Measurements from ENCODE around the gene FNBP1L. TPM values are rescaled to one million over a fixed set of nuclear protein-coding genes. Genes with fewer than 3 reads are reported as not detected.

The FNBP1L gene
- total and polyA plus RNA-seq, 9 of the 15 experiments (the other 6 are each of a cell fraction or from before 2014, with no cell fraction given): 1.4 to 6.9 (median 5.9) TPM

DNA sequence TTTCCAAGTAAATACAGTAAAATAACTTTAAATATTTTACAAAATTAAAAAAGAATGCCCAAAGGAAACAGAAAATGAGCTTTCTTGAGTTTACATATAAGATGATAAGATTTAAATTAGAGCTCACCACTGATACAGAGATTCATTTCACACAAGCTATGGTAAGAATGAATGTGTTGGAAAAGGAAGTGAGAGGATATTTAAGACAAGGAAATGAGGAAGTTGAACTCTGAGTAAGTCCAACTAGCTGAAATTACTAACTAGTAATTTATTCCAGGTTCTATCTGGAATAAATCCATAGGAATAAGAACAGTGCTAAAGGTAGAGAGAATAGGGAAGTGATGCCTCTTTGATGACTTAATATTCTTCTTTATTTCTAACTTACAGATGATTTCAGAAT lies 42.4 kb downstream of the FNBP1L start:
- FAIRE-seq: no peak
- CTCF ChIA-PET (ENCODE audit: low intra/inter-chr PET ratio): interaction anchor here (0.6 kb wide), 1 partner anchor 356 kb away, joined by 3 read pairs; no protein-coding TSS in a partner anchor

More for the DNA sequence above, 42.4 kb downstream of the FNBP1L start:
- DNase-seq (ENCODE audit: extremely low read depth in 1 of 4, low spot score in 3 of 4): no peak
- 0 out of 3 replicates have a peak, but pooled peaks cover 3% of the 10 kb centered on the region for H3K79me2 ChIP-seq (ENCODE audit: control insufficient read depth, insufficient read depth, low read length)
- no peak overlapping the region for H3K4me2 ChIP-seq (ENCODE audit: insufficient read depth, low read length)
- in situ Hi-C loops (cut with MboI) (no loop called here), intact Hi-C loops (cut with micrococcal nuclease) (no loop called here)
- H3K9ac ChIP-seq (ENCODE audit: insufficient read depth in 1 of 2, low read depth in 2 of 2, low read length in 2 of 2): no peak overlapping the region
- no peaks in the 10 kb centered on the region for H3K9me3 ChIP-seq (replicated peaks; ENCODE audit: control insufficient read depth, insufficient read depth, low read depth, low read length)
- H3K27me3 ChIP-seq (ENCODE audit: control insufficient read depth in 2 of 2, insufficient read depth in 2 of 2, low read length in 2 of 2): no peaks in the 10 kb centered on the region
- no peaks in the 10 kb centered on the region for H4K20me1 ChIP-seq (replicated peaks; ENCODE audit: control insufficient read depth, insufficient read depth, low read length)
- H3K4me1 ChIP-seq (replicated peaks in 1 of 2; ENCODE audit: control insufficient read depth in 2 of 2, insufficient read depth in 2 of 2, low read length in 2 of 2): no peaks in the 10 kb centered on the region
- no peak overlapping the region for H2AFZ ChIP-seq (ENCODE audit: low read depth, low read length)
- no peak for ATAC-seq
- POLR2A ChIA-PET: interaction anchor here (1.4 to 2.0 kb wide), 2 partner anchors 8 to 10 kb away, joined by 3 to 7 read pairs; no protein-coding TSS in a partner anchor
- TF ChIP-seq XRCC5 (IDR thresholded peaks at IDR 0.05; ENCODE audit: low read depth, low read length): no peak
- peak; percentile 12; the same call in 1 of the 2 replicates for TF ChIP-seq SPI1 (IDR thresholded peaks at IDR 0.05; ENCODE audit: borderline replicate concordance, low read depth, low read length)
- TF ChIP-seq, protein P1, sequence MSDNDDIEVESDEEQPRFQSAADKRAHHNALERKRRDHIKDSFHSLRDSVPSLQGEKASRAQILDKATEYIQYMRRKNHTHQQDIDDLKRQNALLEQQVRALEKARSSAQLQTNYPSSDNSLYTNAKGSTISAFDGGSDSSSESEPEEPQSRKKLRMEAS (CRISPR knock-in tag; IDR thresholded peaks at IDR 0.05): no peak
- TF ChIP-seq, protein P2, sequence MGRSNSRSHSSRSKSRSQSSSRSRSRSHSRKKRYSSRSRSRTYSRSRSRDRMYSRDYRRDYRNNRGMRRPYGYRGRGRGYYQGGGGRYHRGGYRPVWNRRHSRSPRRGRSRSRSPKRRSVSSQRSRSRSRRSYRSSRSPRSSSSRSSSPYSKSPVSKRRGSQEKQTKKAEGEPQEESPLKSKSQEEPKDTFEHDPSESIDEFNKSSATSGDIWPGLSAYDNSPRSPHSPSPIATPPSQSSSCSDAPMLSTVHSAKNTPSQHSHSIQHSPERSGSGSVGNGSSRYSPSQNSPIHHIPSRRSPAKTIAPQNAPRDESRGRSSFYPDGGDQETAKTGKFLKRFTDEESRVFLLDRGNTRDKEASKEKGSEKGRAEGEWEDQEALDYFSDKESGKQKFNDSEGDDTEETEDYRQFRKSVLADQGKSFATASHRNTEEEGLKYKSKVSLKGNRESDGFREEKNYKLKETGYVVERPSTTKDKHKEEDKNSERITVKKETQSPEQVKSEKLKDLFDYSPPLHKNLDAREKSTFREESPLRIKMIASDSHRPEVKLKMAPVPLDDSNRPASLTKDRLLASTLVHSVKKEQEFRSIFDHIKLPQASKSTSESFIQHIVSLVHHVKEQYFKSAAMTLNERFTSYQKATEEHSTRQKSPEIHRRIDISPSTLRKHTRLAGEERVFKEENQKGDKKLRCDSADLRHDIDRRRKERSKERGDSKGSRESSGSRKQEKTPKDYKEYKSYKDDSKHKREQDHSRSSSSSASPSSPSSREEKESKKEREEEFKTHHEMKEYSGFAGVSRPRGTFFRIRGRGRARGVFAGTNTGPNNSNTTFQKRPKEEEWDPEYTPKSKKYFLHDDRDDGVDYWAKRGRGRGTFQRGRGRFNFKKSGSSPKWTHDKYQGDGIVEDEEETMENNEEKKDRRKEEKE (IDR thresholded peaks at IDR 0.05; ENCODE audit: borderline replicate concordance in 1 of 2, control insufficient read depth in 1 of 2, low read depth in 2 of 2, low read length in 1 of 2): no peak
- no peak for TF ChIP-seq NCOA4 (IDR thresholded peaks at IDR 0.05; ENCODE audit: partially characterized antibody)
- H3K27ac ChIP-seq (ENCODE audit: extremely low read depth, low read depth, low read length): no peak overlapping the region
- no peaks in the 10 kb centered on the region for H3K9me1 ChIP-seq (ENCODE audit: control insufficient read depth, insufficient read depth, low read length)
- no peak overlapping the region for H3K4me3 ChIP-seq
- BruUV-seq (replicated peaks): no TSS peak
- no peaks in the 10 kb centered on the region for H3K36me3 ChIP-seq (ENCODE audit: control insufficient read depth, insufficient read depth, low read length)
